Brain microvascular endothelial cell (primary cell): ENCODE data around the gene PEAR1.

ENCODE experiments used
- DNase-seq: peaks from one replicate; pipeline ENCODE4 v3.0.0-alpha.2; 2020
- H3K27ac ChIP-seq: fragments of 250-450 bp; sonication (Bioruptor Pico); 2 replicates; pipeline ENCODE4 v1.5.1; 2020; ENCODE audit warnings: mild to moderate bottlenecking, moderate library complexity
- H3K27me3 ChIP-seq: fragments of 250-450 bp; sonication (Bioruptor Pico); replicated peaks from 2 replicates; pipeline ENCODE4 v1.5.1; 2020; ENCODE audit warnings: mild to moderate bottlenecking
- H3K36me3 ChIP-seq: fragments of 250-450 bp; sonication (Bioruptor Pico); replicated peaks from 2 replicates; pipeline ENCODE4 v1.5.1; 2020; ENCODE audit warnings: mild to moderate bottlenecking
- H3K4me3 ChIP-seq: 2 replicates; pipeline ENCODE4 v1.5.1; 2011; ENCODE audit warnings: low read depth, mild to moderate bottlenecking, control low read depth, low read length, moderate library complexity
- CTCF ChIP-seq: IDR thresholded peaks from 2 replicates; pipeline ENCODE4 v1.5.1; 2011; ENCODE audit warnings: low read depth, mild to moderate bottlenecking, moderate library complexity, low read length, control low read depth, inconsistent platforms; ENCODE audit errors: missing control alignments
- in situ Hi-C: cut with HindIII; loops from 2 replicates; pipeline ENCODE4 v1.10.0; 2017; ENCODE audit warnings: low sequenced_read_pairs, low pct_ligation_motif_present

The PEAR1 gene

GRCh38 chr1:156882543-156882942 is 11.0 kb upstream of the PEAR1 start:
- Histone ChIP-seq H3K27ac (no peak overlapping the region), H3K4me3 (no peak overlapping the region), H3K36me3 (no peaks in the 10 kb centered on the region), H3K27me3 (peaks cover 25% of the 10 kb centered on the region)
- no peak for DNase-seq
- in situ Hi-C loops, result no loop called here
- no peak for TF ChIP-seq CTCF

GRCh38 chr1:156883919-156884318 is 9.6 kb upstream of the PEAR1 start:
- DNase-seq, result no peak
- Histone ChIP-seq H3K27me3 (peaks cover 21% of the 10 kb centered on the region), H3K4me3 (no peak overlapping the region), H3K36me3 (no peaks in the 10 kb centered on the region), H3K27ac (no peak overlapping the region)
- TF ChIP-seq CTCF, result no peak
- in situ Hi-C loops, result no loop called here

GRCh38 chr1:156884560-156885184 is 8.8 kb upstream of the PEAR1 start:
- Histone ChIP-seq H3K4me3 (no peak overlapping the region), H3K36me3 (no peaks in the 10 kb centered on the region), H3K27me3 (peaks cover 21% of the 10 kb centered on the region), H3K27ac (no peak overlapping the region)
- no peak for DNase-seq
- in situ Hi-C loops, result no loop called here
- no peak for TF ChIP-seq CTCF

GRCh38 chr1:156885314-156885713 is 8.2 kb upstream of the PEAR1 start:
- DNase-seq, result no peak
- Histone ChIP-seq H3K4me3 (no peak overlapping the region), H3K27ac (no peak overlapping the region), H3K36me3 (no peaks in the 10 kb centered on the region), H3K27me3 (peaks cover 21% of the 10 kb centered on the region)
- TF ChIP-seq CTCF, result no peak
- in situ Hi-C loops, result no loop called here

- Histone ChIP-seq H3K27me3 (peaks cover 21% of the 10 kb centered on the region), H3K27ac (no peak overlapping the region), H3K36me3 (no peaks in the 10 kb centered on the region), H3K4me3 (no peak overlapping the region)
- TF ChIP-seq CTCF, result no peak
- DNase-seq, result no peak
- in situ Hi-C loops, result no loop called here
Observed at GRCh38 chr1:156885880-156886355, 7.6 kb upstream of the PEAR1 start.
